Common myeloid progenitor, CD34-positive (primary cell): ENCODE results near the gene ZNF239.
"Not testable (repeated sequence)": the region's sequence is repeated elsewhere in the genome, so short reads cannot be mapped to it uniquely, and the experiment has no call there.

Experiments used
- CTCF ChIA-PET: fragments of 350-600 bp; sonication (Branson Sonifier 250); formaldehyde crosslinking; loops from one replicate; lab custom pipeline; 2021; ENCODE audit warnings: antibody characterized with exemption; lab: Charles Lee
- POLR2A ChIA-PET: fragments of 350-600 bp; sonication (Branson Sonifier 250); formaldehyde crosslinking; loops from one replicate; lab custom pipeline; 2021; ENCODE audit warnings: antibody characterized with exemption; lab: Charles Lee
- DNase-seq, 3 donors: peaks; one replicate each; pipeline versions ENCODE4 v3.0.0 to v3.0.0-alpha.2; 2013
- H3K27ac ChIP-seq, 2 experiments: 1 replicate in 1 of 2; 2 replicates in 1 of 2; pipeline ENCODE4 v1.7.0; 2013; ENCODE audit warnings: inconsistent platforms in 2 of 2, low read length in 2 of 2, mild to moderate bottlenecking in 2 of 2, low read depth in 1 of 2, moderate library complexity in 1 of 2; ENCODE audit not compliant: severe bottlenecking in 2 of 2, insufficient read depth in 1 of 2, poor library complexity in 1 of 2
- H3K27me3 ChIP-seq, 5 experiments: replicated peaks in 2 of 5; 1 replicate in 3 of 5; 2 replicates in 2 of 5; pipeline versions ENCODE4 v1.6.1 to v1.7.0; 2013; ENCODE audit warnings: low read length in 4 of 5, mild to moderate bottlenecking in 2 of 5, moderate library complexity in 2 of 5, inconsistent platforms in 1 of 5; ENCODE audit not compliant: insufficient read depth in 5 of 5, control insufficient read depth in 4 of 5
- H3K36me3 ChIP-seq, 4 experiments: 1 replicate in 2 of 4; 2 replicates in 2 of 4; pipeline versions ENCODE4 v1.6.1 to v1.7.0; 2013; ENCODE audit warnings: low read length in 3 of 4, control low read depth in 1 of 4, mild to moderate bottlenecking in 1 of 4; ENCODE audit not compliant: control insufficient read depth in 4 of 4, insufficient read depth in 4 of 4
- H3K4me1 ChIP-seq, 4 experiments: 1 replicate in 3 of 4; 2 replicates in 1 of 4; pipeline versions ENCODE4 v1.6.1 to v1.7.1; 2013; ENCODE audit warnings: low read length in 3 of 4, mild to moderate bottlenecking in 3 of 4, control low read depth in 1 of 4, inconsistent platforms in 1 of 4, moderate library complexity in 1 of 4; ENCODE audit not compliant: control insufficient read depth in 4 of 4, insufficient read depth in 4 of 4; ENCODE audit errors: control extremely low read depth in 1 of 4
- H3K4me3 ChIP-seq, 7 experiments: 1 replicate in 4 of 7; 2 replicates in 3 of 7; pipeline versions ENCODE4 v1.5.1 to v1.7.0; 2013; ENCODE audit warnings: mild to moderate bottlenecking in 7 of 7, low read length in 6 of 7, moderate library complexity in 6 of 7, inconsistent platforms in 2 of 7, low read depth in 2 of 7, control low read depth in 1 of 7; ENCODE audit not compliant: insufficient read depth in 4 of 7, control insufficient read depth in 1 of 7; ENCODE audit errors: extremely low read depth in 1 of 7
- H3K9me3 ChIP-seq, 5 experiments: 1 replicate in 4 of 5; 2 replicates in 1 of 5; pipeline versions ENCODE4 v1.6.1 to v1.7.1; 2013; ENCODE audit warnings: low read length in 4 of 5, mild to moderate bottlenecking in 2 of 5, inconsistent platforms in 1 of 5, low read depth in 1 of 5, moderate library complexity in 1 of 5; ENCODE audit not compliant: control insufficient read depth in 4 of 5, insufficient read depth in 2 of 5; ENCODE audit errors: control extremely low read depth in 1 of 5
- WGBS: methylation state at CpG from one replicate; pipeline ENCODE4 v1.1.5; 2013; ENCODE audit not compliant: insufficient coverage; 5-methylcytosine and 5-hydroxymethylcytosine counted together

Gene ZNF239

GRCh38 chr10:43596546-43596945, 22.1 kb upstream of the ZNF239 start:
- CTCF ChIA-PET, result interaction anchor here (1.7 kb wide), 1 partner anchor 23 kb away, joined by 3 read pairs; no protein-coding TSS in a partner anchor
- whole genome bisulfite sequencing, result no CpG with 5 or more reads among the region's 4 CpGs
- Histone ChIP-seq H3K4me1 (peaks cover 8 to 33% (median 27%) of the 10 kb centered on the region in 4 experiments), H3K27me3 (no peaks in the 10 kb centered on the region), H3K27ac (no peak overlapping the region), H3K9me3 (peaks cover 0 to 23% (median 9%) of the 10 kb centered on the region in 5 experiments), H3K36me3 (no peaks in the 10 kb centered on the region), H3K4me3 (no peak overlapping the region)
- POLR2A ChIA-PET, result no interaction called here
- DNase-seq, result peak in 2 of 3 donors; percentile 42 to 57

GRCh38 chr10:43595739-43596298, 21.4 kb upstream of the ZNF239 start:
- Histone ChIP-seq H3K4me3 (peak overlapping the region in 5 of 7 experiments; percentile 19 to 76 (median 27)), H3K36me3 (no peaks in the 10 kb centered on the region), H3K27me3 (no peaks in the 10 kb centered on the region), H3K9me3 (peaks cover 0 to 23% (median 5%) of the 10 kb centered on the region in 5 experiments), H3K4me1 (peaks cover 8 to 33% (median 27%) of the 10 kb centered on the region in 4 experiments), H3K27ac (peak overlapping the region in 1 of 2 experiments; percentile 36)
- WGBS, result 0% methylated on average over 4 of the region's 7 CpGs
- ChIA-PET CTCF (interaction anchor here (1.0 to 1.7 kb wide), 2 partner anchors 10 to 22 kb away, joined by 3 read pairs; no protein-coding TSS in a partner anchor), POLR2A (interaction anchor here (0.7 kb wide), 1 partner anchor 176 kb away, joined by 3 read pairs; no protein-coding TSS in a partner anchor)
- peak in 2 of 3 donors; percentile 34 to 39 for DNase-seq

- POLR2A ChIA-PET, result interaction anchor here (0.7 kb wide), 1 partner anchor 175 kb away, joined by 3 read pairs; no protein-coding TSS in a partner anchor
- H3K27ac ChIP-seq, result peak overlapping the region in 1 of 2 experiments; percentile 36
- CTCF ChIA-PET, result interaction anchor here (1.0 to 1.7 kb wide), 5 partner anchors 8 to 27 kb away, joined by 3 to 4 read pairs (median 3); no protein-coding TSS in a partner anchor
- peaks cover 0 to 21% (median 5%) of the 10 kb centered on the region in 5 experiments for H3K9me3 ChIP-seq
- 7% methylated on average over 8 of the region's 8 CpGs for WGBS
- peak; percentile 58 to 86 (median 86) for DNase-seq
- H3K36me3 ChIP-seq, result no peaks in the 10 kb centered on the region
- H3K4me3 ChIP-seq, result peak overlapping the region; percentile 28 to 76 (median 42)
- H3K27me3 ChIP-seq, result no peaks in the 10 kb centered on the region
- H3K4me1 ChIP-seq, result peaks cover 8 to 33% (median 27%) of the 10 kb centered on the region in 4 experiments
Measured at GRCh38 chr10:43594944-43595589, 20.7 kb upstream of the ZNF239 start.

GRCh38 chr10:43591303-43591904, 17.0 kb upstream of the ZNF239 start:
- CTCF ChIA-PET, result interaction anchor here (1.1 kb wide), 1 partner anchor 79 kb away, joined by 3 read pairs; no protein-coding TSS in a partner anchor
- DNase-seq, result no peak
- no peak overlapping the region for H3K4me3 ChIP-seq
- peaks cover 6 to 25% (median 19%) of the 10 kb centered on the region in 4 experiments for H3K4me1 ChIP-seq
- no peaks in the 10 kb centered on the region for H3K36me3 ChIP-seq
- H3K27me3 ChIP-seq, result no peaks in the 10 kb centered on the region
- POLR2A ChIA-PET, result no interaction called here
- WGBS, result 93% methylated on average over 3 of the region's 5 CpGs
- no peak overlapping the region for H3K27ac ChIP-seq
- H3K9me3 ChIP-seq, result peaks cover 0 to 21% (median 2%) of the 10 kb centered on the region in 5 experiments

- H3K36me3 ChIP-seq, H3K4me3 ChIP-seq, DNase-seq, H3K27ac ChIP-seq, H3K4me1 ChIP-seq, CTCF ChIA-PET, H3K9me3 ChIP-seq, POLR2A ChIA-PET, H3K27me3 ChIP-seq: not testable (repeated sequence)
- 100% methylated on average over 1 of the region's 3 CpGs for WGBS
Measured at GRCh38 chr10:43586730-43587115, 12.3 kb upstream of the ZNF239 start.

- 84% methylated on average over 9 of the region's 9 CpGs for WGBS
- Histone ChIP-seq H3K9me3 (peaks cover 0 to 5% (median 0%) of the 10 kb centered on the region in 5 experiments), H3K27me3 (no peaks in the 10 kb centered on the region), H3K4me3 (no peak overlapping the region), H3K36me3 (no peaks in the 10 kb centered on the region), H3K4me1 (no peaks in the 10 kb centered on the region), H3K27ac (no peak overlapping the region)
- DNase-seq, result no peak
- CTCF ChIA-PET, result no interaction called here
- POLR2A ChIA-PET, result no interaction called here
Measured at GRCh38 chr10:43585981-43586729, 11.7 kb upstream of the ZNF239 start.
